Omental fat pad (tissue), 4 donors: Measurements from ENCODE around the gene METTL8. TPM values are rescaled to one million over a fixed set of nuclear protein-coding genes. Genes with fewer than 3 reads are reported as not detected.

Experiments
- ATAC-seq: fragments of 150-250 bp; one replicate; pipeline ENCODE4 v1.9.1; 2016; ENCODE audit warnings: mild to moderate bottlenecking, moderate library complexity; ENCODE audit not compliant: low FRiP score
- DNase-seq: peaks from one replicate; pipeline ENCODE4 v3.0.0-alpha.2; 2019; ENCODE audit warnings: low spot score
- CTCF ChIP-seq, 3 donors: fragments of 450-650 bp; IDR thresholded peaks; one replicate each; pipeline ENCODE4 v1.5.1; 2016 to 2017; ENCODE audit warnings: antibody characterized with exemption in 3 of 3, mild to moderate bottlenecking in 3 of 3, moderate library complexity in 2 of 3
- total RNA-seq, 4 donors: library from RNA; depleted of rRNA; stranded (reverse); fragments of >200 nt; gene quantifications; one replicate each; pipeline ENCODE4 v1.1.0, GENCODE V29; 2016

The METTL8 gene
- total RNA-seq, 4 donors from 2014 or later = 10.7 to 25.0 (median 19.0) TPM

- no peak for TF ChIP-seq CTCF (IDR thresholded peaks at IDR 0.05)
- ATAC-seq (no peak), DNase-seq (no peak)
These were observed 7.7 kb upstream of the METTL8 start for GRCh38 chr2:171441470-171441869.

DNA sequence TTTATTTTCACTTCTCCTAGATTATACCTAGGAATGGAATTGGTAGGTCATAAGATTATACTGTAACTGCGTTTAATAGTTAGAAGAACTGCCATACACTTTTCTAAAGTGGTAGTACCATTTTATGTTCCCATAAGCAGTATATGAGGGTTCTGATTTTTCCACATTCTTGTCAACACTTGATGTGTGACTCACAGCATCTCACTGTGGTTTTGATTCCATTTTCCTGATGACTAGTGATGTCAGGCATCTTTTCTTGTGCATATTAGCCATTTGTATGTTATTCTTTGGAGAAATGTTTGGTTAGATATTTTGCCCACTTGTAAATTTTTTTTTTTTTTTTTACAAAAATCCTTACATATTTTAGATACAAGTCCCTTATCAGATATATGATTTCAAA is 2.5 kb upstream of the METTL8 start:
- DNase-seq (no peak), ATAC-seq (no peak)
- no peak for TF ChIP-seq CTCF (IDR thresholded peaks at IDR 0.05)

- DNase-seq = peak; percentile 64
- ATAC-seq = peak; percentile 100
- TF ChIP-seq CTCF (IDR thresholded peaks at IDR 0.05) = no peak
These were observed 511 bp upstream of the METTL8 start, which contains the start of gene DCAF17 for GRCh38 chr2:171434013-171434989. DCAF17 (plus strand) TSS chr2:171434226; CDS start chr2:171434578, 352 bp downstream.

GRCh38 chr2:171432969-171433762 is 624 bp downstream of the METTL8 start:
- no peak for TF ChIP-seq CTCF (IDR thresholded peaks at IDR 0.05)
- DNase-seq (no peak), ATAC-seq (no peak)

- ATAC-seq (no peak), DNase-seq (no peak)
- no peak for TF ChIP-seq CTCF (IDR thresholded peaks at IDR 0.05)
These were observed 1.4 kb downstream of the METTL8 start for GRCh38 chr2:171432206-171432968.

DNA sequence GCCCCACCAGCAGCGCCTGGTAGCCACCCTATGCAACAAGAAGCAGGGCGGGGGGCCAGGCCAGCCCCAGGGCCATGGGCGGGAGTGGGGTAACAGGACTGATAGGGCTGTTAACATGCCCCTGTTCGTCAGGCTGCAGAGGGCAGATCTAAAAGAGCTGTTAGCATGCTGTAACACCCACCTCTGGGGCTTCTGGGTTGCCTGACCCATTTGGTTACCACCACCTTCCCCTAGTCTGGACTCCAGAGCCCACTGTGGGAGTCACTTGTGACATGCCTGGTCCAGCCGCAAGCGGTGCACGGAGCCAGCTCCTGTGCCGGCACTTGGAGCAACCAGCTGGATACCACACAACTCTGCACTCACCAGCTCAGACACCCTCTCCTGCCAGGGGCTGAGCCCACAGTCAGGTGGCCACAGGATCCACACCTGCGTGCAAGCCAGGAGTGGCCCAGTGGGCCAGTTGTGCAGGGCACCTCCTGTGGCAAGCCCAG is 2.1 kb downstream of the METTL8 start:
- no peak for DNase-seq
- TF ChIP-seq CTCF (IDR thresholded peaks at IDR 0.05) = no peak
- ATAC-seq = no peak
